Ishikawa (cell line): ENCODE data around the gene VPS18.
A peak's percentile ranks its signal among the peaks of the same experiment; 100 is the strongest.

Experiments
- CEBPB ChIP-seq: IDR thresholded peaks from 2 replicates; pipeline ENCODE4 v1.6.1; 2012
- CREB1 ChIP-seq: IDR thresholded peaks from 2 replicates; pipeline ENCODE4 v1.6.1; 2012; ENCODE audit warnings: low read depth
- EGR1 ChIP-seq: IDR thresholded peaks from 2 replicates; pipeline ENCODE4 v1.6.1; 2012
- EP300 ChIP-seq: IDR thresholded peaks from 2 replicates; pipeline ENCODE4 v1.6.1; 2012; ENCODE audit warnings: borderline replicate concordance
- FOXM1 ChIP-seq: IDR thresholded peaks from 2 replicates; pipeline ENCODE4 v1.6.1; 2012; ENCODE audit warnings: low read depth, borderline replicate concordance
- RAD21 ChIP-seq: IDR thresholded peaks from 2 replicates; pipeline ENCODE4 v1.6.1; 2012; ENCODE audit warnings: low read depth
- TAF1 ChIP-seq: IDR thresholded peaks from 2 replicates; pipeline ENCODE4 v1.6.1; 2012; ENCODE audit warnings: low read depth, mild to moderate bottlenecking
- TCF12 ChIP-seq: IDR thresholded peaks from 2 replicates; pipeline ENCODE4 v1.6.1; 2012; ENCODE audit warnings: low read depth
- TEAD4 ChIP-seq: IDR thresholded peaks from 2 replicates; pipeline ENCODE4 v1.6.1; 2012
- YY1 ChIP-seq: IDR thresholded peaks from 2 replicates; pipeline ENCODE4 v1.6.1; 2012; ENCODE audit warnings: low read depth
- ZBTB7A ChIP-seq: IDR thresholded peaks from 2 replicates; pipeline ENCODE4 v1.6.1; 2012; ENCODE audit warnings: low read depth
- TF ChIP-seq, protein P1 (sequence below): IDR thresholded peaks from 2 replicates; pipeline ENCODE4 v1.6.1; 2012; ENCODE audit warnings: low read depth, mild to moderate bottlenecking
- TF ChIP-seq, protein P2 (sequence below): IDR thresholded peaks from 2 replicates; pipeline ENCODE4 v1.6.1; 2012
- TF ChIP-seq, protein P3 (sequence below): IDR thresholded peaks from 2 replicates; pipeline ENCODE4 v1.6.1; 2012

DNA sequence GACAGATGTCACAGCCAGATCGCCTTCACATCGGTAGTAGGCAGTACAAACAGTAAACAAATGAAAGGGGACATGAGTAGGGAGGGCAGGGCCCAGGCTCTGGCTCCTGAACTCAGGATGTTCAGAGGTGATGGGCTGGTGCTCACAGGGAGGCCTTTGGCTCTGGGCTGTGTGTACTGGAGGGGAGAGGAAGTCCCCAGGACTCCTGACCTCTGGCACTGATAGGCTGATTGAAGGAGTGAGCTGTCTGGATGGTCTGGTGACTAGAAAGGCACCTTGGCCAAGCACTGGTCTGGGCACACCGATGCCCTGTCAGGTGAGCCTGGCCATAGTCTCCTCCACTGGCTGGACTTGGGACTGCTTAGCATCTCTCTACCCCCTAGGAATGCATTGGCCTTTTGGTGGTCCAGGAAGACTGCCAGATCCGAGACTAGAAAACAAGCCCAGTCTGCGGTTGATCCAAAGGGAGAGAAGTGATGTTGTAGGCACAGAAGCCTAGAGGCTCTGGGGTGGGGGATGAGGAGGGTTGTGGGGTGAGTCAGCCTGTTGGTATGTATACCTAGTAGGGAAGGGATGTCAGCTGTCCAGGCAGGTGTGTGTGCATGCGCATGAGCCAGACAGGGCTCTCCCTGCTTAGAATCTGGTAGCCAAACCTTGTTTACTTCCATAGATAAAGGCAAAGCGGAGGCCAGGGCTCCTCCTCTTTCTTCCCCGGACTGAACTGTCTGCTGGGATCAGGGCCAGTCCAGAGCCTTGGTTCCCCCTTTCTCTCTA lies 48.6 kb upstream of the VPS18 start:
- TF ChIP-seq, protein P1, sequence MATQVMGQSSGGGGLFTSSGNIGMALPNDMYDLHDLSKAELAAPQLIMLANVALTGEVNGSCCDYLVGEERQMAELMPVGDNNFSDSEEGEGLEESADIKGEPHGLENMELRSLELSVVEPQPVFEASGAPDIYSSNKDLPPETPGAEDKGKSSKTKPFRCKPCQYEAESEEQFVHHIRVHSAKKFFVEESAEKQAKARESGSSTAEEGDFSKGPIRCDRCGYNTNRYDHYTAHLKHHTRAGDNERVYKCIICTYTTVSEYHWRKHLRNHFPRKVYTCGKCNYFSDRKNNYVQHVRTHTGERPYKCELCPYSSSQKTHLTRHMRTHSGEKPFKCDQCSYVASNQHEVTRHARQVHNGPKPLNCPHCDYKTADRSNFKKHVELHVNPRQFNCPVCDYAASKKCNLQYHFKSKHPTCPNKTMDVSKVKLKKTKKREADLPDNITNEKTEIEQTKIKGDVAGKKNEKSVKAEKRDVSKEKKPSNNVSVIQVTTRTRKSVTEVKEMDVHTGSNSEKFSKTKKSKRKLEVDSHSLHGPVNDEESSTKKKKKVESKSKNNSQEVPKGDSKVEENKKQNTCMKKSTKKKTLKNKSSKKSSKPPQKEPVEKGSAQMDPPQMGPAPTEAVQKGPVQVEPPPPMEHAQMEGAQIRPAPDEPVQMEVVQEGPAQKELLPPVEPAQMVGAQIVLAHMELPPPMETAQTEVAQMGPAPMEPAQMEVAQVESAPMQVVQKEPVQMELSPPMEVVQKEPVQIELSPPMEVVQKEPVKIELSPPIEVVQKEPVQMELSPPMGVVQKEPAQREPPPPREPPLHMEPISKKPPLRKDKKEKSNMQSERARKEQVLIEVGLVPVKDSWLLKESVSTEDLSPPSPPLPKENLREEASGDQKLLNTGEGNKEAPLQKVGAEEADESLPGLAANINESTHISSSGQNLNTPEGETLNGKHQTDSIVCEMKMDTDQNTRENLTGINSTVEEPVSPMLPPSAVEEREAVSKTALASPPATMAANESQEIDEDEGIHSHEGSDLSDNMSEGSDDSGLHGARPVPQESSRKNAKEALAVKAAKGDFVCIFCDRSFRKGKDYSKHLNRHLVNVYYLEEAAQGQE, result no peak
- TF ChIP-seq EGR1 (no peak), EP300 (peak; percentile 11; the same call in 1 of the 2 replicates), RAD21 (no peak; the same call in 1 of the 2 replicates), TAF1 (no peak), CREB1 (no peak), ZBTB7A (no peak), CEBPB (no peak), TEAD4 (peak; percentile 84), FOXM1 (no peak), YY1 (no peak), TCF12 (peak; percentile 77)
- TF ChIP-seq, protein P2, sequence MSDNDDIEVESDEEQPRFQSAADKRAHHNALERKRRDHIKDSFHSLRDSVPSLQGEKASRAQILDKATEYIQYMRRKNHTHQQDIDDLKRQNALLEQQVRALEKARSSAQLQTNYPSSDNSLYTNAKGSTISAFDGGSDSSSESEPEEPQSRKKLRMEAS, result peak; percentile 51; the same call in 1 of the 2 replicates
- TF ChIP-seq, protein P3, sequence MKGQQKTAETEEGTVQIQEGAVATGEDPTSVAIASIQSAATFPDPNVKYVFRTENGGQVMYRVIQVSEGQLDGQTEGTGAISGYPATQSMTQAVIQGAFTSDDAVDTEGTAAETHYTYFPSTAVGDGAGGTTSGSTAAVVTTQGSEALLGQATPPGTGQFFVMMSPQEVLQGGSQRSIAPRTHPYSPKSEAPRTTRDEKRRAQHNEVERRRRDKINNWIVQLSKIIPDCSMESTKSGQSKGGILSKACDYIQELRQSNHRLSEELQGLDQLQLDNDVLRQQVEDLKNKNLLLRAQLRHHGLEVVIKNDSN, result 0 out of 2 replicates have a peak, but pooled peaks have one; percentile 18
